C4-2B (cell line): Measurements from ENCODE around the gene GDAP2.

ENCODE experiments used
- ZFX ChIP-seq: fragments of 450-650 bp; IDR thresholded peaks from 2 replicates; pipeline ENCODE4 v1.6.1; 2017
- TF ChIP-seq, protein P1 (sequence below): fragments of 450-650 bp; conservative IDR thresholded peaks from 2 replicates; pipeline ENCODE4 v1.5.1; 2017; ENCODE audit warnings: mild to moderate bottlenecking

DNA sequence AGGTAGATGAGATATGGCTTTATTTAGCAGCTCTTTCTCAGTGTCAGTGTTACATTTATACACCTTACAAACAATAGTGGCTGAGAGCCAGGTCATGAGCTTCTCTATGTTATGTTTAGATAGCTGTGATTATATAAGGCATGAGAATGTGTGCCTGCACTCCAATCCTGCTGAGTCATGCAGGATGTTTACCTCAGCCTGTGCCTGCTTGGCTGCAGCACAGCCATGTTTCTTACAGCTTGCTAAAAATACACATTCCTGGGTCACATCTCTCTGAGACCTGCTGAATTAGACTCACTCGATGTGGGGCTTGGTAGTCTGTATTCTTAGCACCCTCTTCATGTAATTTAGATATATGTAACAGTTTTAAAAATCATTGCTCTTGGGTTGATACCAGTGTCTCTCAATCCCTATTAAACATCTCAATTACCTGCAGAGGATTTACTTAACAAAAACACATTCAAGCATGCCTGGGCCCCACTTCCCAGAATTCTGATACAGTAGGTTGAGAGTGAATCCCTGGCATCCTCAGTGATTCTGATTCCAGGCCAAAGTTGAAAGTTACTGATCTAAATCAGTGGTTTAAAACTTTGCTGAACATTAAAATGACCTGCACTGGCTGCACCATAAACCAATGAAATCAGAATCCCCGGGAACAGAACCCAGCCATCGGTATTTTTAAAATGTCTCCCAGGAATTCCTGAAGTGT is 107.5 kb downstream of the GDAP2 start:
- TF ChIP-seq, protein P1, sequence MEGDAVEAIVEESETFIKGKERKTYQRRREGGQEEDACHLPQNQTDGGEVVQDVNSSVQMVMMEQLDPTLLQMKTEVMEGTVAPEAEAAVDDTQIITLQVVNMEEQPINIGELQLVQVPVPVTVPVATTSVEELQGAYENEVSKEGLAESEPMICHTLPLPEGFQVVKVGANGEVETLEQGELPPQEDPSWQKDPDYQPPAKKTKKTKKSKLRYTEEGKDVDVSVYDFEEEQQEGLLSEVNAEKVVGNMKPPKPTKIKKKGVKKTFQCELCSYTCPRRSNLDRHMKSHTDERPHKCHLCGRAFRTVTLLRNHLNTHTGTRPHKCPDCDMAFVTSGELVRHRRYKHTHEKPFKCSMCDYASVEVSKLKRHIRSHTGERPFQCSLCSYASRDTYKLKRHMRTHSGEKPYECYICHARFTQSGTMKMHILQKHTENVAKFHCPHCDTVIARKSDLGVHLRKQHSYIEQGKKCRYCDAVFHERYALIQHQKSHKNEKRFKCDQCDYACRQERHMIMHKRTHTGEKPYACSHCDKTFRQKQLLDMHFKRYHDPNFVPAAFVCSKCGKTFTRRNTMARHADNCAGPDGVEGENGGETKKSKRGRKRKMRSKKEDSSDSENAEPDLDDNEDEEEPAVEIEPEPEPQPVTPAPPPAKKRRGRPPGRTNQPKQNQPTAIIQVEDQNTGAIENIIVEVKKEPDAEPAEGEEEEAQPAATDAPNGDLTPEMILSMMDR, result no peak
- TF ChIP-seq ZFX, result no peak
